Coronary artery (tissue), 2 donors: Measurements from ENCODE around the gene SFXN2.
"Not testable (repeated sequence)": the region's sequence is repeated elsewhere in the genome, so short reads cannot be mapped to it uniquely, and the experiment has no call there.

Source experiments
- DNase-seq: peaks from one replicate; pipeline ENCODE4 v3.0.0-alpha.2; 2017; ENCODE audit warnings: low spot score
- H3K27ac ChIP-seq, 2 donors: fragments of 200-600 bp; sonication (generic); one replicate each; pipeline ENCODE4 v1.5.1; 2016 to 2019
- H3K4me3 ChIP-seq: fragments of 200-600 bp; sonication (generic); 2 replicates; pipeline ENCODE4 v1.5.1; 2016; ENCODE audit warnings: mild to moderate bottlenecking, moderate library complexity
- CTCF ChIP-seq: fragments of 200-600 bp; sonication (generic); IDR thresholded peaks from one replicate; pipeline ENCODE4 v1.5.1; 2019; ENCODE audit warnings: antibody characterized with exemption

The SFXN2 gene

GRCh38 chr10:102731222-102731800 lies 16.9 kb downstream of the SFXN2 start:
- no peak overlapping the region for H3K4me3 ChIP-seq
- DNase-seq: no peak
- no peak overlapping the region for H3K27ac ChIP-seq
- no peak for TF ChIP-seq CTCF

GRCh38 chr10:102732661-102733060 lies 18.2 kb downstream of the SFXN2 start:
- DNase-seq: no peak
- no peak overlapping the region for H3K4me3 ChIP-seq
- H3K27ac ChIP-seq: no peak overlapping the region
- no peak for TF ChIP-seq CTCF

- peak overlapping the region in 1 of 2 donors; percentile 62 for H3K27ac ChIP-seq
- H3K4me3 ChIP-seq: no peak overlapping the region
- TF ChIP-seq CTCF: no peak
- no peak for DNase-seq
Measured at GRCh38 chr10:102735065-102735562, 20.7 kb downstream of the SFXN2 start.

DNA sequence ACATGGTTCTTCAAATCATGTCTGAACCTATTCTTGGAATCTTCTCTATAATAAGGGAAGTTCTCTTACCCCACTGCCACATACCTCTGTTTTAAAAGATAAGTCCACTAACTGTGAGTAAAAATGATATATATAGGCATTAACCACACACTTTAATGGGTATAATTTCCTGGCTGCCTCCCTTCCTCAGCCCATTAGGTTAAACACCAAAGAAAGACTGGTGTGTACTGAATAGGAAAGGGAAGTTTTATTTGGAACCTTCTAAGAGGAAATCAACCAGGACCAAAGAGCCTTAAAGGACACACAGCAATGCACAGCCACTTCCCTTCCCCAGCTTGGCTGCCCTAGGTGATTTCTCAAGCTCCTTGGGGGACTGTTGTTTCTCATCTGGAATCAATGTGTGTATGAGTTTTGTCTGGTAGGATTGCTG lies 24.3 kb downstream of the SFXN2 start:
- Histone ChIP-seq H3K4me3 (no peak overlapping the region), H3K27ac (peak overlapping the region in 1 of 2 donors; percentile 21)
- DNase-seq: no peak
- TF ChIP-seq CTCF: no peak

DNA sequence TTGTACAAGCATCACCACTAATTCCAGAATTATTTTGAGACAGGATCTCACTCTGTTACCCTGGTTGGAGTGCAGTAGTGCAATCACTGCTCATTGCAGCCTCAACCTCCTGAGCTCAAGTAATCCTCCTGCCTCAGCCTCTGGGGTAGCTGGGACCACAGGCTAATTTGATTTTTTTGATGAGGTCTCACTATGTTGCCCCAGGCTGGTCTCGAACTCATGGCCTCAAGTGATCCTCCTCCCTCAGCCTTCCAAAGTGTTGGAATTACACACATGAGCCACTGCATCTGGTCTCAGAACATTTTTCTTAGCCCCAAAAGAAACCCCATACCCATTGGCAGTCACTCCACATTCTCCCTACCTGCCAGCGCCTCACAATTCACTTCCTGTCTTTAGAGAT lies 25.8 kb downstream of the SFXN2 start:
- TF ChIP-seq CTCF: no peak
- Histone ChIP-seq H3K4me3 (no peak overlapping the region), H3K27ac (no peak overlapping the region)
- DNase-seq: no peak

DNA sequence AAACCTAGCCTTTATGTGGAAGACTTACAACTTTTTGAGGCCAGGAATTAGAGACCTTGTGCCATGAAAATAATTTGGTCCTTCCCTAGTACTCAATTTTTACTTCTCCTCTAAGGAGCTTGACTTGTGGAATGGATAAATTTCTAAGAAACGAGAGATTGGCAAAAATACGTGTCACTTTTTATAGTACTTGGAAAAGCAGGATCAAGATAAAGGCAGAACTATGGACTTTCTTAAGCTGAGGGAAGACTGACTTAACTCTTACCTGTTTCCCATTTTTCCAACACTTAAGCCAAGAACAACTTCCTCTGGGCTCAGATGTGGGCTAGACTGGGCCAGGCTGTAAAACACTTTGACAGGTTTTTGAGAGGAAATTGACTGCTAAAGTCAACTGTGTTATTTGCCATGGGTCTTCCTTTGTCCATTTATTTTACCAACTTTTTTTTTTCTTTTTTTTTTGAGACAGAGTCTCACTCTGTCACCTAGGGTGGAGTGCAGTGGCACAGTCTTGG lies 27.3 kb downstream of the SFXN2 start:
- no peak overlapping the region for H3K4me3 ChIP-seq
- no peak overlapping the region for H3K27ac ChIP-seq
- TF ChIP-seq CTCF: no peak
- DNase-seq: no peak

GRCh38 chr10:102742313-102742712 lies 27.9 kb downstream of the SFXN2 start:
- not testable (repeated sequence) for DNase-seq, H3K27ac ChIP-seq, H3K4me3 ChIP-seq
